HepG2 (cell line): ENCODE data around the gene TK2. TPM values are rescaled to one million over a fixed set of nuclear protein-coding genes. Genes with fewer than 3 reads are reported as not detected.

Source experiments
- ATF2 ChIP-seq: sonication (generic); formaldehyde crosslinking; IDR thresholded peaks from 2 replicates; pipeline ENCODE4 v1.4.0; 2020; ENCODE audit warnings: missing genetic modification reagents
- CEBPB ChIP-seq: IDR thresholded peaks from 2 replicates; pipeline ENCODE4 v1.6.1; 2011; ENCODE audit warnings: low read depth, low read length, improper control_type of control experiment, borderline replicate concordance
- CREB1 ChIP-seq, 2 experiments: fragments of 450-650 bp in 1 of 2; IDR thresholded peaks; 2 replicates each; pipeline ENCODE4 v1.6.1; 2016 to 2017; ENCODE audit warnings: control low read depth in 1 of 2, mild to moderate bottlenecking in 1 of 2, missing compliant biosample characterization in 1 of 2, missing genetic modification characterization in 1 of 2
- DZIP1 ChIP-seq: sonication (generic); formaldehyde crosslinking; IDR thresholded peaks from 2 replicates; pipeline ENCODE4 v1.5.0; 2020; ENCODE audit warnings: mild to moderate bottlenecking, missing genetic modification reagents
- FOXA3 ChIP-seq: IDR thresholded peaks from 2 replicates; pipeline ENCODE4 v1.6.1; 2016; ENCODE audit warnings: missing genetic modification reagents, missing compliant biosample characterization
- HIVEP1 ChIP-seq: sonication (generic); formaldehyde crosslinking; IDR thresholded peaks from 2 replicates; pipeline ENCODE4 v1.4.0; 2020; ENCODE audit warnings: mild to moderate bottlenecking, missing genetic modification reagents
- HNRNPLL ChIP-seq: fragments of 200-400 bp; formaldehyde crosslinking; IDR thresholded peaks from 2 replicates; pipeline ENCODE4 v1.6.1; 2017; ENCODE audit warnings: mild to moderate bottlenecking, low read depth, low read length; ENCODE audit not compliant: poor library complexity, severe bottlenecking
- JUNB ChIP-seq: sonication (generic); formaldehyde crosslinking; IDR thresholded peaks from 2 replicates; pipeline ENCODE4 v1.8.0; 2022; ENCODE audit warnings: missing genetic modification reagents, mild to moderate bottlenecking, borderline replicate concordance
- KLF12 ChIP-seq: sonication (generic); formaldehyde crosslinking; IDR thresholded peaks from 2 replicates; pipeline ENCODE4 v1.4.0; 2020; ENCODE audit warnings: missing genetic modification reagents, borderline replicate concordance
- NCOA1 ChIP-seq: sonication (generic); formaldehyde crosslinking; IDR thresholded peaks from 2 replicates; pipeline ENCODE4 v1.9.0; 2021; ENCODE audit warnings: missing genetic modification reagents
- NFIB ChIP-seq: sonication (generic); formaldehyde crosslinking; IDR thresholded peaks from 2 replicates; pipeline ENCODE4 v1.9.0; 2021; ENCODE audit warnings: missing genetic modification reagents, mild to moderate bottlenecking, borderline replicate concordance
- RFX5 ChIP-seq: IDR thresholded peaks from 2 replicates; pipeline ENCODE4 v1.6.1; 2011; ENCODE audit warnings: low read depth, low read length, improper control_type of control experiment
- TBX2 ChIP-seq: sonication (generic); formaldehyde crosslinking; IDR thresholded peaks from 2 replicates; pipeline ENCODE4 v1.5.0; 2020; ENCODE audit warnings: missing genetic modification reagents, mild to moderate bottlenecking, borderline replicate concordance
- ZC3H13 ChIP-seq: sonication (generic); formaldehyde crosslinking; IDR thresholded peaks from 2 replicates; pipeline ENCODE4 v1.8.1; 2023; ENCODE audit warnings: mild to moderate bottlenecking, missing genetic modification reagents, moderate library complexity
- ZNF251 ChIP-seq: sonication (generic); formaldehyde crosslinking; IDR thresholded peaks from 2 replicates; pipeline ENCODE4 v1.9.0; 2021; ENCODE audit warnings: mild to moderate bottlenecking, missing genetic modification reagents
- ZNF280B ChIP-seq: sonication (generic); formaldehyde crosslinking; IDR thresholded peaks from 2 replicates; pipeline ENCODE4 v1.5.0; 2020; ENCODE audit warnings: missing genetic modification reagents, mild to moderate bottlenecking, borderline replicate concordance
- ZNF576 ChIP-seq: sonication (generic); formaldehyde crosslinking; IDR thresholded peaks from 2 replicates; pipeline ENCODE4 v1.4.0; 2020; ENCODE audit warnings: mild to moderate bottlenecking, missing genetic modification reagents
- ZSCAN5A ChIP-seq: sonication (generic); formaldehyde crosslinking; IDR thresholded peaks from 2 replicates; pipeline ENCODE4 v1.8.0; 2022; ENCODE audit warnings: mild to moderate bottlenecking, missing genetic modification reagents, borderline replicate concordance
- polyA plus RNA-seq, 8 experiments: library from polyadenylated mRNA; depleted of rRNA in 3 of 8; stranded (reverse) in 7 of 8; unstranded in 1 of 8; fragments of >200 nt; fragmentation: Illumina TruSeq in 4 of 8; extraction: Trizol in 4 of 8; gene quantifications; 2 replicates each; pipeline versions ENCODE4 v1.2.1 to v1.2.3, GENCODE V29; 2011 to 2016; ENCODE audit warnings: low read depth in 4 of 8, missing spikeins in 1 of 8, mixed read lengths in 1 of 8; ENCODE audit not compliant: insufficient read depth in 1 of 8
- total RNA-seq, 5 experiments: library from RNA; depleted of rRNA; stranded (reverse); fragments of >200 nt; fragmentation: Illumina TruSeq; extraction: Trizol; gene quantifications; 2 replicates each; pipeline ENCODE4 v1.2.3, GENCODE V29; 2016; ENCODE audit warnings: low read depth in 1 of 5

The TK2 gene
- total and polyA plus RNA-seq, 2 of the 13 experiments (the other 11 are each of a cell fraction or from before 2014, with no cell fraction given): 18.7 to 21.0 TPM

- TF ChIP-seq ZNF576: no peak
- no peak for TF ChIP-seq ATF2 (CRISPR knock-in tag)
- no peak for TF ChIP-seq RFX5
- peak; percentile 18; the same call in 1 of the 2 replicates for TF ChIP-seq TBX2 (CRISPR knock-in tag)
- no peak for TF ChIP-seq NFIB (CRISPR knock-in tag)
- no peak for TF ChIP-seq ZSCAN5A (CRISPR knock-in tag)
- 0 out of 2 replicates have a peak, but pooled peaks have one; percentile 11 for TF ChIP-seq ZNF280B
- no peak for TF ChIP-seq JUNB (CRISPR knock-in tag)
- TF ChIP-seq HIVEP1 (CRISPR knock-in tag): no peak; the same call in 1 of the 2 replicates
- no peak for TF ChIP-seq CEBPB
- TF ChIP-seq CREB1 (IDR thresholded peaks at IDR 0.05): no peak
- no peak for TF ChIP-seq CREB1 (CRISPR knock-in tag; IDR thresholded peaks at IDR 0.05)
- peak; percentile 68; the same call in 1 of the 2 replicates for TF ChIP-seq ZC3H13 (CRISPR knock-in tag)
- TF ChIP-seq KLF12: peak; percentile 90
- TF ChIP-seq DZIP1 (CRISPR knock-in tag): no peak
- TF ChIP-seq ZNF251 (CRISPR knock-in tag): no peak
- TF ChIP-seq NCOA1 (CRISPR knock-in tag): peak; percentile 95
- no peak for TF ChIP-seq FOXA3
- peak; percentile 83 for TF ChIP-seq HNRNPLL
These were observed at the start of gene TK2 (continued) for GRCh38 chr16:66549284-66550131.
